Measurements from ENCODE around the gene CIDEA.

The CIDEA gene

DNA sequence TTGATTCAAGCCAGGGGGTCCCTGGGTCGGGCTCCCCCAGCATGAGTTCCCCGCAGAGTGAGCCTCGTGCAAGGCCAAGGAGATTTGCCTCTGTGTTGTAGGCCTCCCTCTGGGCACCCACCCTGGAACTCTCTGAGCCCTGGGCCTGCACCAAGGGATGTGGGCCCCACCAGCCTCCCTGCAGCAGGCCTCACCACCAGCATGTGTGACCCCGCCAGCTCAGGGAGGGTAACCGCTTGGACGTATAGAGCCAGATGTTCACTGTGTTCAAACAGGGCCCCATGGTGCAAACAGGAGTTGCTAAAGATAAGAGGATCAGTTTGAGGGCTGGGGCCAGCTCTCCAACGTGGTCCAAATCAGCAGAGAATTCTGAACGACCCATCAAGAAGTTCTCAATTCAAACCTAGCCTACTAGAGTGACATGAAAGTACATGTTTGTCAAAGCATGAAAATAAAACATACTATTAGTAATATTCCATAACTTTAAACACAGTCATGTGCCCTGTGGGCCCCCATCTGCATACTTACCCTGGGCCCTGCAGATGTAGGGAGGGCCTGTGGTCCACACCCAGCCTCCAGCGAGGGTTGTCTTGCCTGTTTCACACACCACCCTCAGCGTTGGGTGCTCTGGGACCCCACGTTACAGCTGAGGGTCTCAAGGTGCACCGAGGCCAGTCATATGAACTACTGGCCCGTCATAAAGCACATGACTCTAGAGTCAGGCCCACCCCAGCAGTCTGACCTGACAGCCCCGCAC lies 48.4 kb downstream of the CIDEA start:
- DNase-seq: no peak

DNA sequence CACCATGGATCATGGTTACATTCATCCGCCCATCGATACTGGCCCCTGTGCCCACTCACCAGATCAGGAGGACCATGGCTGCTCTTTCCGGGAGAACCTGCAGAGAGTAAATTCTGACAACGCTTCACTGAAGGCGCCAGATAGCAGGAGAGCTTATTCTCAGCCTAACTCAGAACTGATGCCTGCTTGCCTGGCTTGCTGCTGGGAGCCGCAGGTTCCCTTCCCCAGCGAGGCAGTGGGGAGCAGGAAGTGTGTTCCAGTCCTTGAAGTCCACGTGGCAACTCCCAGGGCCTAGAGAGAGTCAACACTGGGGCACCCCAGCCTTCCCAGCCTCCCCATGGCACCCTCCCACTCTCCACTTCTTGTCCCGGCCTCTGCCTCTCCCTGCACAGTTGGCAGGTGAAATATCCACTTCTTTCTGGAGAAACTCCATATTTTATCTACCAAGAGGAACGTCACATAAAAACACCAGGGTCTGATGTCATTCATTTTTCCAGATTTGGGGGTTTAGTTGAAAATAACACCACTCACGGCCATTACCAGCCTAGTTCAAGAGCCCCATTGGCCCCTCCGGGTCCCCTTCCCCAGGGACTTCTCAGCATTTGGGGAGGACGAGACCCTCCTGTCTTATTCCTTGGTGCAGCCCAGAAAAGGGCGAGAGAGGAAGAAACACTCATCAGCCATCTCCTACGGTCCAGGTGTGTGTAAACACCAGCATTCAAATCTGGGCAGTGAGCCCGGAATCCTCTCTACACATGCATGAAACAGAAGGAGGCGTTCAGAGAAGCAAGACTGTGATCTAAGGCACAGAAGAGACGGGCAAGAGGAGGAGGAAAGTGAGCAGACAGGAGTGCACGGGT lies 50.4 kb downstream of the CIDEA start:
- DNase-seq: no peak

DNA sequence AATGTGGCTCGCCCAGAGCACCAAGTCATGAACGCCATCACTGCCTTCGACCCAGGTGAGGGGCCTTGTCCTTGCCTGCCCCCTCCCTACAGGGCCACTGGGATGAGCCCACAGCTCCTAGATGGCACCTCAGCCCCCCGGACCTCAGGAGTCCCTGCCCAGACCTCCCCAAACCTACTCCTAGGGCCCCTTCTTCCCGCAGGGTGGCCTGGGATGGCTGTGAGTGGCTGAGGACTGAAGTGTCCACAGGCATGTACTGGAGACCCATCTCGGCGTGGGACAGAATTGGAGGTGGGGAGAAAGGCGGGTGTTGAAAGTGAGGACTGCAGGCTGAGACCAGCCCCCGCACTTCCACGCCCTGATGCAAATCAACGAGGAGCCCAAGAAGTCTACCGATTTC lies 51.0 kb downstream of the CIDEA start:
- DNase-seq: no peak

DNA sequence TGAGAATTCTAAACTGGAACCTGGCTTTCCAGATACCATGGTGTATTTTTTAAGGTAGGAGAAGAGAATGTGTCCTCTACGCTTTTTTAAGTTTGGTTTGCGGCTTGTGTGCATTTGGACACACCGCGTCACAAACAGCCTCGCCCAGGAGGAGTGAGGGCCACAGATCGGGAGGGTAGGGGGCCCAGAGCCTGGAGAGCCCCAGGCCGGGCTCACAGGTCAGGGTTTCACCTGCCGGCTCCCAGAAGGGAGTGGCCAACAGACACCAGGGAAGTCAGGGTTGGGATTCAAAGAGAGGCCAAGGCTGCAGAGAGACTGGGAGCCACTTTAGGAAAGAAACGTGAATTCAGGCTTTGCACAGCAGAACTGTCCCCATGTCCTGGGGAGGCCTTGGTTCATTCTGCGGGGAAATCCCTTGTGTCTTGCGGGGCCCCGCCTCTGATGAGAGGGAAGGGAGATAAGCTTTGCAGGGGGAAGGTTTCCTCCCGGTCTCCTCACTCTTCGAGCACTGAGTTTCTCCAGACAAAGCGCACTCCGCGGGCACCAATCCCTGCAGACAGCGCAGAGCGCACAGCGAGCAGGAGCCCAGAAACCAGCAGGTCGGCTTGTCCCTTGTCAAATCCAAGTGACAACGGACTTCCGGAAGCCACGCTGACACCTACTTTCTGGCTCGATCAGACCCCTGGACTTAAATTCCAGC lies 51.9 kb downstream of the CIDEA start:
- DNase-seq: no peak

DNA sequence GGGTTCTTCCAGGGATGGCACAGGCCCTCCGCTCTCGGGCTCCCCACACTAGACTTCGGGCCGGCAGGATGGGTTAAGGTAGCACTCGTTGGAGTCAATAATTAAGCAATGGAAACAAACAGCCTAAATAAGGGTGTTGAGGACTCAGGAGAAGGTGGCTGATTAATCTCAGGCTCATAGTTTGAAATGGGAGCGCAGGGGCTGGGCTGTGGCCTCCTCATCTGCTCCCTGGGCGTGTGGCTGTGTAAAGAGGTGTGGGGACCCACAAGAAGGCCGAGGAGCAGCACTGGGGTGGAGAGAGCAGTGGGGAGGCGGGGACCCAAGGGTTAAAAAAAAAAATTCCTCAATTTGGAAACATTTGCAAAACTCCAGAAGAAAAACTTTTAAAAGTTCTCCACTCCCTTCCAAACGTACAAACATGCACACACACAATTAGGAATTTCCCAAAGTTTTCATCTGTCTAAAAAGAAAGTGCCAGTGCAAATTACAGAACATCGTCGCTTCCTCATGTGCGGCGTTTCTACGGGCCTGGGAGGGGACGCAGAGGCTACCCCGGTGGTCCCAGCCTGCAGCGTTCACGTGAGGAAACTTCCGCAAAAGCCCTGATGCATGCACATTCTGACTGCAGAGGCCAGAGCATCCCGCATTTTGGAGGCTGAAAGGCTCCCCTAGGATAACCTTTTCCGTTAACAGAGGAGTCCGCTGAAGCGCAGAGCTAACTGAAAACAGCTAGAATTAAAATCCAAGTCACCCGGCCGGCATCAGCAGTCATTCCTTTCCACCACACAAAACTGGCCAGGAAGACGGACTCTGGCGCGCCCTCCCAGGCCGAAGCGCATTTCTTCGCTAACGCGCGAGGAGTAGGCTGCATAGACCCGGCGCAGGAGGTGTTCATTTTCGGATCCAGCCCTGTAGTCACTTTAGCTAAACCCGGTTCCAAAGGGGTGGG lies 52.9 kb downstream of the CIDEA start:
- DNase-seq: peak; percentile 84

DNA sequence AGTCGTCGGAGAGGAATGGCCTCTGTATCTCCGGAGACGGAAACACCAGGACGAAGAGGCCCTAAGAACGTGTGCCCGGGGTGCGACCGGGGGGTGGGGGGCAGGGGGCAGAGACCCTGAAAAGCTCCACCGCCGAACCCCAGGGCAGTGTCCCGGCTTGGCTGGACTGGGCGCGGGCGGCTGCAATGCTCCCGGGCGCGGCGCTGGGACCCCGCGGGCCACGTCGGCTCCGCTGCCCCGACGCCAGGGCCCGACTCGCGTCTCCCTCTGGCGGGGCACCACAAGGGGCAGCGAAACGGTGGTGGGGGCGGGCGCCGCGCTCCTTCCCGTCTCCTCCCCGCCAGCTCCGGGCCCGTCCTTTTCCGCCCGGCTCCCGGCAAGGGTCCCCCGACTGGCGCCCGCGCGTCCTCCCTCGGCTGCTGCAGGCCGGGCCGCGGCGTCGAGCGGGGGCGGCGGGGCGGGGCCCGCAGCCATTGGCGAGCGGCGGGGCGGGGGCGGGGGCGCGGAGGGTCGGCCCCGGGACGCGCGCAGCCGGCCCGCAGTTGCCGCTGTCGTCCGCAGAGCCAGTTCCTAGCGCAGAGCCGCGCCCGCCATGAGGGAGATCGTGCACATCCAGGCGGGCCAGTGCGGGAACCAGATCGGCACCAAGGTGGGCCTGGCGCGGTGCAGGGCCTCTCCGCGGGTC lies 53.7 kb downstream of the CIDEA start, which contains the start of gene TUBB6:
TSS of gene TUBB6 (plus strand) at position 541 of the 685 bp plus-strand sequence. CDS start at position 593, 52 bp downstream.
- DNase-seq: peak; percentile 89

DNA sequence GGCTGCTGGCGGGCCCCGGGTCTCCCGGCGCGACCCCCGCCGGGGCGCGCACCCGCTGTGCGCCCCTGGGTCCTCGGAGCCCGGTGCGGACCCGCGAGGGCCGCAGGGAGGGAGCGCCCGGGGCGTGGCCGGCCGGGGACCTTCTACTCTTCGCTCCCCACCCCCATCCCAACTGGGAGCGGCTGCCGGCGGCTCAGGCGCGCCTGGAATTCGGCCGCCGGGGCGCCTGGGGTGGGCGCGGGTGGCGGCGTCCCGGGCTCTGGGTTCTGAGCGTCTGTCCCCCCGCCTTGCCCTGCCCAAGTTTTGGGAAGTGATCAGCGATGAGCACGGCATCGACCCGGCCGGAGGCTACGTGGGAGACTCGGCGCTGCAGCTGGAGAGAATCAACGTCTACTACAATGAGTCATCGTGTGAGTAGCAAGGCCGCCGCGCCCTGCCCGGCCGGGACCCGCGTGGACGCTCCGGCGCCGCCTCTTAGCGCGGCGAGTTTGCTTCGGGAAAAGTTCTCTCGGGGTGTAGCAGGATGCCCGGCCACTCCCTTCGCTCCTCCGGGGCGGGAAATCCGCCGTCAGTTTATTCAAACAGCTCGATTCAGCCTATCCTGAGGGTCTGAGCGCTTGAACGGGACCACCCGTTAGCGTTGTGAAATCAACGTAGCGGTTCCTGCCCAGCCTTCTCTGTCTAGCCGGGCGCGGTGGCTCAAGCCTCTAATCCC lies 54.4 kb downstream of the CIDEA start:
- DNase-seq: peak; percentile 88

DNA sequence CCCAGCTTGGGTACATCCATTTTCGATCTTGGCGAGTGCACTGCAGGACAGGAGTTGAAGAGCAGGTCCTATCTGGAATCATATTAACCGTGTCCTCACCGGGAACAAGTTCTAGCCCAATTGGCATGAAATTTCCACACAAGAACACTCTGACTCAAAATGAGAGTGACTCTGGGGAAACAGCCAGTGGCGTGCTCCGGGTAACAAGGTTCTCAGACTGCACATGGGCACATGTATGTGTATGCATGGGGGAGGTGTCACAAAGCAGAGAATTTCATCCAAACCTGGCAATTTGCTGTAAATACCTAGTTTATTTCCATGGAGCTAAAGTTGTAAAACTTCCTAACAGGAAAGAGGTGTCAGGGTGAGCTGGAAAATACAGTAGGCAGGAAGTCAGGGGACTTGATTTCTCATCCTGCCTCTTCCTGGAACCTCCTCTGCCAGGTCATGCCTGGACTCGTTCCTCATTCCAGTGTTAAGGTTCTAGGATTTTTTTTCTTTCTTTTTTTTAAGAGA lies 55.6 kb downstream of the CIDEA start:
- DNase-seq: no peak

DNA sequence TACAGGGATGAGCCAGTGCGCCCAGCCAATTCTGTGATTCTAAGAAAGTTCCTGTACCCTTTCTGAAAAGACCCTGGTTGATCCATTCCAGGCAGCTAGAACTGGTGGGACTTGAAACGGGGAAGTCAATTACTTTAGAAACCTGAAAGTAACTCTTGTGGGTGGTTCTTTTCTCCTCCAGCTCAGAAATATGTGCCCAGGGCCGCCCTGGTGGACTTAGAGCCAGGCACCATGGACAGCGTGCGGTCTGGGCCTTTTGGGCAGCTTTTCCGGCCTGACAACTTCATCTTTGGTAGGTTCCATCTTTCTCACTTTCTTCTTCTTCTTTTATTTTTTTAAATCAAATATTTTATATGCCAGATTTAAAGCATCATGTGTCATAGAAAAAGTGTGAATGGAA lies 56.6 kb downstream of the CIDEA start:
- peak; percentile 7 for DNase-seq

DNA sequence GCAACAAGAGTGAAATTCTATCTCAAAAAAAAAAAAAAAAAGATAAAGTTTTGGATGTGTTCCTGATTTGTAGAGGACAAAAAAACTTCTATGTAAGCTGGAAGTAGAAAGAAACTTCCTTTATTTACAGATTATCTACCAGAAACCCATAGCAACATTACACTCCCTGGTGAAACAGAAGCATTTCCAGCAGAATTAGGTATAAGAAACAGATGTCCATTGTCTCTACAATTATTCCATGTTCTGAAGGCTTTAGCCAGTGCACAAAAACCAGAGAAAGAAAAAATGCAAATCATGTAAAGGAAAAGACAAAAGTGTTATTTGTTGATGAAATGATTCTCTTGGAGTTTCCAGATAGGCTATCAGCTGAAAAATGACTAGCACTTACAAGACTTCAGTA lies 58.8 kb downstream of the CIDEA start:
- no peak for DNase-seq

DNA sequence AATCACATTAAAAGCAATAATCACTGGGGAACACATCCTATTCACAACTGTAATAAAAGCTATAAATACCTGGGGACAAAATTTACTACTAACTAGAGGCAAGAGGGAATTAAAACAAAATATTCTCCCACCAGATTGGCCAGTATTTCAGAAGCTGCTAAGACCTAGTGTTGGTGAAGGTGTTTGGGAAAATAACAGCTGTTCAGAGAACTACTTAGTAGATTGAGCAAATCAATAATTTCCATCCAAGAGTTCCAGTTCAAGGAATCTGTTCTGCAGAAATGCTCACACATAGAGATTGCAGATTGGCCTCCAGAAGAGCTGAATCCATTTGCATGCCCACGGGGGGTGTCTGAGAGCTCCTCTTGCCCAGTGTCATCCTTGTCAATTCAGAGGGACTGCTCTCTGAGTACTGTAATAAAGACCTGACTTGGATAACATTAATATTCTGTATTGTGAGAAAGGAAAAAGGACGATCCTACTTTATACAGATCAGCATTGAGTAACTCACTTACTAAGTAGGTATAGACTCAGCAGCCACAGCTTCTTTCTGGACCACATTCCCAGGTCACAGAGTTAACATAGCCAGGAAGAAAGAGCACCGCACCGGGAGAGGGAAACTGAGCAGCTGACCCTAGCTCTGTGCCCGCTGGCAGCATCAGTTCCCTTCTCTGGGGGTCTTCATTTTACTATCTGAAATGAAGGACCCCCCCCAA lies 59.5 kb downstream of the CIDEA start:
- peak; percentile 9 for DNase-seq

DNA sequence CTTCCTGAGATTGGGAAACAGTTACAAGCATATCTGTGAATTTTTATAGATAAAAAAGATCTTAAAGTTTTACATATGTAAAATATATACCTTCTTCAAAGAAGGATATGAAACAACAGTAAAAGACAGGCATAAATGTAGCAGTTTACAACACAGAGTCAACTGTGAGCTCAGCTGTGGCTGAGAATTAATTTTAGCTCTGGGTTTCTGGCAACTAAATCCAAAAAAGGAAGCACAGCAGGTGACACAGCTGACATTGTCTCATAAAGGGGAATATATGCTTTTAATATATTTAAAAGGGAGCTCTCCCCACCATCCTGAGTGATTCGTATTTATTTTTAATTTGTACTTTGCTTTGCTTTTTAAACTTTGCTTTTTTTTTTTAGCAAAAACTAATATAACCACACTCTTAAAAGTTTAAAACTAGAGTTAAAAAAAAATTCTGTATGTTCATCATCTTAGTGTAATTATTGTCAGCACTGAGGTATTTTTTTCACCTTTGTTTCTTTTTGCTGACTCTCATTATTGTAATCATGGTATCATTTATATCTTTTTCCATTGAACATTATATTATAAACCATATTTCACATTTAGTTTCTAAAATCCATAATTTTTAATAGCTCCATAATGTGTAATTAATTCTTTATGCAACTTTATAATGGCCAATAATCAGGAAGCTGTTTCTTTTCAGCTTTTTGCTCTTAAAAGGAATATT lies 60.6 kb downstream of the CIDEA start:
- peak; percentile 12 for DNase-seq

DNA sequence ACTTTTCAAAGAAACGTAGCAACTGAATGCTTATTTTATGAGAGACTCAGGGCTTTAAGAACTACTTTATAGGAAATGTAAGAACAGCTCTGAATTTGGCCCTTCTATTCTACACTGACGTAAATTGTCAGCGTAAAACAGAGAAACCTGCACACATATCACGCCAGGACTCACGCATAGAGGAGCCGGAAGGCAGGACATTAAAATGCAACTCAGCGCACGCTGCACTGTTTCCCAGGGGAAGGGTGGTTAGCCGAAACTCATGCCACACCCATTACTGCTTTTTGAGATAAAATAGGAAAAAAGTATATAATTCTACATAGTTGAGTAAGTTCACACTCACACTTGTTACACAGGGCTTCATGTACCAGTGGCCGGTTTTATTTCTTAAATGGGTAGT lies 61.3 kb downstream of the CIDEA start:
- DNase-seq: peak; percentile 10

DNA sequence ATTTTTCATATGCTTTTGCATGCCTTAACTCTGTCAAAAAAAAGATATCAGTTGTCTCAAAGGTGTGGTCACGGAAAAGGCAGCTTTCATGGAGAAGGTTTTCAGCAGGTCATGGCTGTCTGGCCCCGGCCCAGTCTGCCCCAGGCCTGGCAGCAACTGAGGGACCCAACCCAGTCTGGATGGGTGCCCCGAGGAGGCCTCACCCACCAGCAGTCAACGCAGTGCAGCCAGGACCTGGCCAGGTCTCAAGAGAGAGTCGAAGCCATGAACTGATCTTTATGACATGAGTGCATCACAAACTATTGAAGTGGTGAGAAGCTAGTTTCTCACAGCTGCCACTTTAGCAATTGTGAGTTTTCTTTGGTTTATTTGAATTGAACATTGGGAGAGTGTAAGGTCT lies 61.8 kb downstream of the CIDEA start:
- DNase-seq: peak; percentile 37

DNA sequence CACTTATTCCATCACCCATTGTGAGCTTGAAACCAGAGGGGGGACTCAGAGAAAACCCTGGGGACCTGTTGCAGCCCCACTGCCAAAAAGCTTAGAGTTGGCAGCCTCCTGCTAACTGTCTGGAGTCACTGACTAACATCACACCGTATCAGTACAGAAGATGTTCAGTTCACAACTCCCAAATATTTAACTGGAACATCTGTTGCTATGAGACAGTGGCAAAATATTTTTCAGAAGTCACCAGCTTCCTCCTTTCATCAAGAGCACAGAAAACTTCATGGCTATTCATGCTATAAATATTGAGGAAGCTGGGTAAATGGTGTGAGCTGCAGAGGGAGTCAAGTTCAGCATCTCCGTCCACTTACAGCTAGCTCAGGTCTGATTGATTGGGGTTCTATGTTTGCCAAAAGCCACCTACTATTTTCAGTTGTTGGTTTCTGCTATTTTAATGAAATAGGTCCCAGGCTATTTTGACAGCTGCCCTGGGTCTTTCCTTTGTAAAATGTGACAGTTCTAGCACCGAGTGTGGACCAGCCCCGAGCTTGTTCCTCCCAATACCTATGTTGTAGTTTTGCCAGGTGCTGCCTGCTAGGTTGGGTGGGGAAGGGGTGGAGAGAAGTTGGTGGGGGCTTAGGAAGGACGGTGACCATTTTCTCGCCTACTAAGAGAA lies 63.6 kb downstream of the CIDEA start:
- peak; percentile 58 for DNase-seq

DNA sequence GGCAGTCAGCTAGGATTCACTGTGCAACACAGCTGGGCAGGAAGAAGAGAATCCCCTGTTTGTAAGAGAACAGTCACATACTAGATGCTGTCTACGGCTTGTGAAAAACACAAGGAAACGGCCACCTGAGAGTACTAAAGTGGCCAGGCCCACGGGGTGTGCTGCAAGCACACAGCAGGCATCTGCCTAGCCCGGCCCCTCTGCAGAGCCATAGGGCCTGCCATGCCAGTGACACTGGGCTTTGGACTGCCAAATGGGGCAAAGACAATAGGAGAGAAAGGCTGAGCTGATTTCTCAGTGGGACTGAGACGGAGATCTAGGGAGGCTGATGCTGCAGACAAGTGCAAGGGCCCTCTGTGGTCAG lies 64.2 kb downstream of the CIDEA start:
- DNase-seq: no peak

DNA sequence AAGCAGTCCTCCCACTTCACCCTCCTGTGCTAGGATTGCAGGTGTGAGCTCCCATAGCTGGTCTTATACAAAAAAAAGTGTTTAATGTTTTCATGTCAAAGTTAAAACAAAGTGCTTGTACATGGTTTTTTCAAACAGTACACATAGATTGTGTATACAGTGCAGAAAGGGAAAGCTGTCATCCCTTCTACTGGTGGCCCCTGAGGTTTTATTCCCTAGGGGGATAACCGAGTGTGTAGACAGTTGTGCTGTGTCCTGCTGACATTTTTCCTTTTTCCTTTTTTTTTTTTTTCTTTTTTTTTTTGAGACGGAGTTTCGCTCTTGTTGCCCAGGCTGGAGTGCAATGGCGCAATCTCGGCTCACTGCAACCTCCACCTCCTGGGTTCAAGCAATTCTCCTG lies 64.7 kb downstream of the CIDEA start:
- DNase-seq: no peak

DNA sequence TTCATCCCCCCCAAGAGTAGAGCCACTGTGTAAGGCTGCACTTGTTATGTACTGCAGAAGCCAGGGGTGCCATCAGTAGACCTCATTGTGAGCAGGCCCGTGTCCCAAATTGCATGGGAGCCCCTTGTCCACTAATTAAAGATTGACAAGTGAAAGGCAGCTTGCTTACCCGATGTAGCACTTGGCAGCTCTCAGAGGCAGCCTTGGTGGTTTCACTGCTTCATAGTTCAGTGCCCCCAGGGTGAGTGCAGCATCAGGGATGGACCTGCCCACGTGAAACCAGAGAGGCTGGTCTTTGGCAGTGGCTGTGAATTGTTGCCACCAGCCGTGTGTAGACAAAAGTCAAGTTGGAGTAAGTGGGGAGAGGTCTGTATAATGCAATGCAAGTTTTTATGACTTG lies 67.2 kb downstream of the CIDEA start:
- peak; percentile 17 for DNase-seq

Measured in femur (tissue), 1 donor.